ENCODE measurements around the gene SEL1L.

- no peak for TF ChIP-seq POLR2A (IDR thresholded peaks at IDR 0.05)
- no peak for TF ChIP-seq CTCF (IDR thresholded peaks at IDR 0.05)
- no peak for TF ChIP-seq POLR2AphosphoS5 (IDR thresholded peaks at IDR 0.05)
Measured at GRCh38 chr14:81484120-81484519, 49.5 kb downstream of the SEL1L start.
